HepG2 (cell line): ENCODE data around the gene ENO3. TPM values are rescaled to one million over a fixed set of nuclear protein-coding genes. Genes with fewer than 3 reads are reported as not detected.

Experiments used
- ATAC-seq: fragments of 200-7000 bp; cut with Tn5 transposase; 3 replicates; pipeline ENCODE4 v1.9.1; 2020; ENCODE audit warnings: mild to moderate bottlenecking, moderate library complexity
- BruUV-seq: library from RNA; stranded (reverse); fragments of 400-500 nt; replicated peaks from 2 replicates; lab custom pipeline; 2021; lab: Mats Ljungman, UMichigan
- CTCF ChIA-PET: fragments of 300-600 bp; formaldehyde crosslinking; extraction: SDS; loops from one replicate; lab custom pipeline; 2021; ENCODE audit warnings: low total read pairs, inconsistent platforms, low intra/inter-chr PET ratio; lab: Yijun Ruan, JAX
- POLR2A ChIA-PET: fragments of 350-600 bp; sonication (Branson Sonifier 250); formaldehyde crosslinking; loops from one replicate; lab custom pipeline; 2020; ENCODE audit warnings: antibody characterized with exemption, inconsistent platforms; lab: Yijun Ruan, JAX
- DNase-seq: peaks from one replicate; pipeline ENCODE4 v3.0.0-alpha.2; 2015; ENCODE audit warnings: low spot score
- FAIRE-seq: peaks from 3 replicates; lab custom pipeline; 2011; peaks lifted over from hg19 to GRCh38; lab: Jason Lieb, UNC
- H2AFZ ChIP-seq: one replicate; pipeline ENCODE4 v1.6.1; 2011; ENCODE audit warnings: low read length, inconsistent platforms
- H3K27ac ChIP-seq: fragments of 300-600 bp; 3 replicates; pipeline ENCODE4 v1.8.0; 2011; ENCODE audit warnings: mixed run types, mild to moderate bottlenecking, mixed read lengths, low read length, inconsistent platforms; ENCODE audit not compliant: insufficient read depth; ENCODE audit errors: extremely low read length
- H3K27me3 ChIP-seq, 2 experiments: fragments of 200-600 bp in 1 of 2; 2 replicates in 1 of 2; 3 replicates in 1 of 2; pipeline versions ENCODE4 v1.6.0 to v1.8.0; 2011; ENCODE audit warnings: low read length in 2 of 2, mild to moderate bottlenecking in 2 of 2, moderate library complexity in 2 of 2, inconsistent platforms in 1 of 2; ENCODE audit not compliant: insufficient read depth in 2 of 2, control insufficient read depth in 1 of 2
- H3K36me3 ChIP-seq, 2 experiments: fragments of 200-600 bp in 1 of 2; replicated peaks in 1 of 2; 2 replicates in 1 of 2; 3 replicates in 1 of 2; pipeline versions ENCODE4 v1.5.1 to v1.8.0; 2011; ENCODE audit warnings: low read length in 2 of 2, inconsistent platforms in 1 of 2; ENCODE audit not compliant: insufficient read depth in 2 of 2, control insufficient read depth in 1 of 2
- H3K4me1 ChIP-seq: 2 replicates; pipeline ENCODE4 v1.5.1; 2012; ENCODE audit warnings: low read length, inconsistent platforms; ENCODE audit not compliant: insufficient read depth
- H3K4me2 ChIP-seq: 2 replicates; pipeline ENCODE4 v1.6.0; 2011; ENCODE audit warnings: low read depth, low read length, inconsistent platforms
- H3K4me3 ChIP-seq, 3 experiments: fragments of 200-600 bp in 1 of 3; sonication (generic), shearing (Covaris generic) in 1 of 3; replicated peaks in 1 of 3; 2 replicates each; pipeline ENCODE4 v1.5.1; 2011 to 2016; ENCODE audit warnings: low read length in 3 of 3, inconsistent platforms in 2 of 3, low read depth in 2 of 3, mild to moderate bottlenecking in 2 of 3, control low read depth in 1 of 3, mixed read lengths in 1 of 3; ENCODE audit not compliant: insufficient read depth in 1 of 3
- H3K79me2 ChIP-seq: one replicate; pipeline ENCODE4 v1.6.1; 2011; ENCODE audit warnings: low read length, inconsistent platforms; ENCODE audit not compliant: insufficient read depth
- H3K9ac ChIP-seq: 2 replicates; pipeline ENCODE4 v1.6.0; 2011; ENCODE audit warnings: mild to moderate bottlenecking, low read depth, low read length, inconsistent platforms; ENCODE audit not compliant: insufficient read depth
- H3K9me3 ChIP-seq: 2 replicates; pipeline ENCODE4 v1.5.1; 2012; ENCODE audit warnings: mild to moderate bottlenecking, low read length
- H4K20me1 ChIP-seq: 2 replicates; pipeline ENCODE4 v1.6.0; 2011; ENCODE audit warnings: inconsistent platforms, mild to moderate bottlenecking, low read length, moderate library complexity; ENCODE audit not compliant: insufficient read depth
- FLYWCH1 ChIP-seq: sonication (generic); formaldehyde crosslinking; IDR thresholded peaks from 2 replicates; pipeline ENCODE4 v1.8.1; 2023; ENCODE audit warnings: mild to moderate bottlenecking, missing genetic modification reagents
- GFI1 ChIP-seq: sonication (generic); formaldehyde crosslinking; IDR thresholded peaks from 2 replicates; pipeline ENCODE4 v1.5.0; 2020; ENCODE audit warnings: missing genetic modification reagents, mild to moderate bottlenecking, borderline replicate concordance
- HIVEP1 ChIP-seq: sonication (generic); formaldehyde crosslinking; IDR thresholded peaks from 2 replicates; pipeline ENCODE4 v1.4.0; 2020; ENCODE audit warnings: mild to moderate bottlenecking, missing genetic modification reagents
- SNAPC5 ChIP-seq: sonication (generic); formaldehyde crosslinking; IDR thresholded peaks from 2 replicates; pipeline ENCODE4 v1.8.1; 2023; ENCODE audit warnings: mild to moderate bottlenecking, missing genetic modification reagents, borderline replicate concordance
- TGIF2 ChIP-seq: IDR thresholded peaks from 2 replicates; pipeline ENCODE4 v1.6.1; 2016; ENCODE audit warnings: control low read depth, missing compliant biosample characterization
- ZMYM4 ChIP-seq: sonication (generic); formaldehyde crosslinking; IDR thresholded peaks from 2 replicates; pipeline ENCODE4 v1.8.1; 2023; ENCODE audit warnings: mild to moderate bottlenecking, missing genetic modification reagents
- ZNF33B ChIP-seq: sonication (generic); formaldehyde crosslinking; IDR thresholded peaks from 2 replicates; pipeline ENCODE4 v1.5.1; 2020; ENCODE audit warnings: mild to moderate bottlenecking, missing genetic modification reagents
- ZNF672 ChIP-seq: sonication (generic); formaldehyde crosslinking; IDR thresholded peaks from 2 replicates; pipeline ENCODE4 v1.8.1; 2022; ENCODE audit warnings: missing genetic modification reagents
- WGBS: methylation state at CpG from one replicate; pipeline ENCODE4 v1.1.6; 2017; ENCODE audit warnings: low lambda C conversion rate; 5-methylcytosine and 5-hydroxymethylcytosine counted together
- in situ Hi-C: cut with HindIII; loops from 2 replicates; pipeline ENCODE4 v1.10.0; 2017; ENCODE audit warnings: low pct_unique_long_range_greater_than_20kb; ENCODE audit not compliant: extremely low pct_ligation_motif_present
- intact Hi-C: fragments of 100-400 bp; cut with micrococcal nuclease; formaldehyde crosslinking; loops from one replicate; pipeline ENCODE4 v1.10.0; 2022; ENCODE audit not compliant: unreplicated experiment
- polyA plus RNA-seq, 8 experiments: library from polyadenylated mRNA; depleted of rRNA in 3 of 8; stranded (reverse) in 7 of 8; unstranded in 1 of 8; fragments of >200 nt; fragmentation: Illumina TruSeq in 4 of 8; extraction: Trizol in 4 of 8; gene quantifications; 2 replicates each; pipeline versions ENCODE4 v1.2.1 to v1.2.3, GENCODE V29; 2011 to 2016; ENCODE audit warnings: low read depth in 4 of 8, missing spikeins in 1 of 8, mixed read lengths in 1 of 8; ENCODE audit not compliant: insufficient read depth in 1 of 8
- total RNA-seq, 5 experiments: library from RNA; depleted of rRNA; stranded (reverse); fragments of >200 nt; fragmentation: Illumina TruSeq; extraction: Trizol; gene quantifications; 2 replicates each; pipeline ENCODE4 v1.2.3, GENCODE V29; 2016; ENCODE audit warnings: low read depth in 1 of 5
- TF ChIP-seq, protein P1 (sequence below): sonication (generic); formaldehyde crosslinking; IDR thresholded peaks from 2 replicates; pipeline ENCODE4 v1.9.0; 2021; ENCODE audit warnings: missing genetic modification reagents, borderline replicate concordance
- TF ChIP-seq, protein P2 (sequence below): fragments of 450-650 bp; IDR thresholded peaks from 2 replicates; pipeline ENCODE4 v1.6.1; 2016

The ENO3 gene
- total and polyA plus RNA-seq, 2 of the 13 experiments (the other 11 are each of a cell fraction or from before 2014, with no cell fraction given): 59.8 to 69.8 TPM

GRCh38 chr17:4986951-4987766 lies 36.2 kb downstream of the ENO3 start, which contains the start of gene CAMTA2:
Gene CAMTA2 (minus strand): TSS chr17:4987675. CDS start chr17:4986222, 1,453 bp downstream.
- no TSS peak for BruUV-seq
- ATAC-seq (peak; percentile 79), DNase-seq (peak; percentile 72), FAIRE-seq (no peak)
- peaks cover 30% of the 10 kb centered on the region for H3K4me1 ChIP-seq
- 1% methylated on average over 17 of the region's 78 CpGs for WGBS
- no peak within 1 kb of the TSS for H2AFZ ChIP-seq
- H3K27me3 ChIP-seq: no peaks in the 10 kb centered on the region
- no peaks in the 10 kb centered on the region for H4K20me1 ChIP-seq
- H3K9ac ChIP-seq: peak within 1 kb of the TSS; percentile 70
- peak within 1 kb of the TSS; percentile 80 to 87 (median 84) for H3K4me3 ChIP-seq
- peak within 1 kb of the TSS; percentile 55 for H3K27ac ChIP-seq
- peak within 1 kb of the TSS; percentile 94 for H3K4me2 ChIP-seq
- in situ Hi-C loops (no loop called here), intact Hi-C loops (loop anchor here (2.0 kb wide), 1 partner anchor 76 kb away; no protein-coding TSS in a partner anchor)
- H3K9me3 ChIP-seq: no peaks in the 10 kb centered on the region
- no peaks in the 10 kb centered on the region for H3K79me2 ChIP-seq
- ChIA-PET POLR2A (interaction anchor here (0.7 to 5.6 kb wide), 10 partner anchors 9 to 78 kb away, joined by 3 to 78 read pairs (median 4); partner anchors contain the start of genes INCA1, KIF1C, RNF167 and SLC25A11), CTCF (interaction anchor here (1.2 to 2.0 kb wide), 2 partner anchors 75 to 78 kb away, joined by 3 to 7 read pairs; no protein-coding TSS in a partner anchor)
- H3K36me3 ChIP-seq: peaks cover 0 to 3% of the 10 kb centered on the region in 2 experiments; a peak in 2 of 5 replicates
- TF ChIP-seq ZMYM4 (CRISPR knock-in tag) (peak; percentile 86; the same call in 1 of the 2 replicates), ZNF33B (CRISPR knock-in tag) (peak; percentile 9; the same call in 1 of the 2 replicates), FLYWCH1 (CRISPR knock-in tag) (0 out of 2 replicates have a peak, but pooled peaks have one; percentile 78), GFI1 (CRISPR knock-in tag) (peak; percentile 23; the same call in 1 of the 2 replicates), ZNF672 (0 out of 2 replicates have a peak, but pooled peaks have one; percentile 24), TGIF2 (0 out of 2 replicates have a peak, but pooled peaks have one; percentile 57), SNAPC5 (CRISPR knock-in tag) (no peak), HIVEP1 (CRISPR knock-in tag) (no peak)
- TF ChIP-seq, protein P1, sequence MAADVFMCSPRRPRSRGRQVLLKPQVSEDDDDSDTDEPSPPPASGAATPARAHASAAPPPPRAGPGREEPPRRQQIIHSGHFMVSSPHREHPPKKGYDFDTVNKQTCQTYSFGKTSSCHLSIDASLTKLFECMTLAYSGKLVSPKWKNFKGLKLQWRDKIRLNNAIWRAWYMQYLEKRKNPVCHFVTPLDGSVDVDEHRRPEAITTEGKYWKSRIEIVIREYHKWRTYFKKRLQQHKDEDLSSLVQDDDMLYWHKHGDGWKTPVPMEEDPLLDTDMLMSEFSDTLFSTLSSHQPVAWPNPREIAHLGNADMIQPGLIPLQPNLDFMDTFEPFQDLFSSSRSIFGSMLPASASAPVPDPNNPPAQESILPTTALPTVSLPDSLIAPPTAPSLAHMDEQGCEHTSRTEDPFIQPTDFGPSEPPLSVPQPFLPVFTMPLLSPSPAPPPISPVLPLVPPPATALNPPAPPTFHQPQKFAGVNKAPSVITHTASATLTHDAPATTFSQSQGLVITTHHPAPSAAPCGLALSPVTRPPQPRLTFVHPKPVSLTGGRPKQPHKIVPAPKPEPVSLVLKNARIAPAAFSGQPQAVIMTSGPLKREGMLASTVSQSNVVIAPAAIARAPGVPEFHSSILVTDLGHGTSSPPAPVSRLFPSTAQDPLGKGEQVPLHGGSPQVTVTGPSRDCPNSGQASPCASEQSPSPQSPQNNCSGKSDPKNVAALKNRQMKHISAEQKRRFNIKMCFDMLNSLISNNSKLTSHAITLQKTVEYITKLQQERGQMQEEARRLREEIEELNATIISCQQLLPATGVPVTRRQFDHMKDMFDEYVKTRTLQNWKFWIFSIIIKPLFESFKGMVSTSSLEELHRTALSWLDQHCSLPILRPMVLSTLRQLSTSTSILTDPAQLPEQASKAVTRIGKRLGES (CRISPR knock-in tag): no peak
- TF ChIP-seq, protein P2, sequence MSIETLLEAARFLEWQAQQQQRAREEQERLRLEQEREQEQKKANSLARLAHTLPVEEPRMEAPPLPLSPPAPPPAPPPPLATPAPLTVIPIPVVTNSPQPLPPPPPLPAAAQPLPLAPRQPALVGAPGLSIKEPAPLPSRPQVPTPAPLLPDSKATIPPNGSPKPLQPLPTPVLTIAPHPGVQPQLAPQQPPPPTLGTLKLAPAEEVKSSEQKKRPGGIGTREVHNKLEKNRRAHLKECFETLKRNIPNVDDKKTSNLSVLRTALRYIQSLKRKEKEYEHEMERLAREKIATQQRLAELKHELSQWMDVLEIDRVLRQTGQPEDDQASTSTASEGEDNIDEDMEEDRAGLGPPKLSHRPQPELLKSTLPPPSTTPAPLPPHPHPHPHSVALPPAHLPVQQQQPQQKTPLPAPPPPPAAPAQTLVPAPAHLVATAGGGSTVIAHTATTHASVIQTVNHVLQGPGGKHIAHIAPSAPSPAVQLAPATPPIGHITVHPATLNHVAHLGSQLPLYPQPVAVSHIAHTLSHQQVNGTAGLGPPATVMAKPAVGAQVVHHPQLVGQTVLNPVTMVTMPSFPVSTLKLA: no peak
